Adrenal gland (tissue), 12 donors: Measurements from ENCODE around the gene CILP2. TPM values are rescaled to one million over a fixed set of nuclear protein-coding genes. Genes with fewer than 3 reads are reported as not detected.

Source experiments
- DNase-seq, 7 donors: peaks; one replicate each; pipeline ENCODE4 v3.0.0-alpha.2; 2019 to 2020
- H3K27ac ChIP-seq, 5 donors: fragments of 200-600 bp; sonication (generic) in 4 of 5; 1 replicate in 3 of 5; 2 replicates in 2 of 5; pipeline versions ENCODE4 v1.5.1 to v1.8.0; 2016 to 2020; ENCODE audit warnings: mild to moderate bottlenecking in 1 of 5
- H3K27me3 ChIP-seq: fragments of 200-600 bp; 2 replicates; pipeline ENCODE4 v1.8.0; 2021
- H3K36me3 ChIP-seq, 2 donors: fragments of 200-600 bp; replicated peaks in 1 of 2; 1 replicate in 1 of 2; 2 replicates in 1 of 2; pipeline versions ENCODE4 v1.5.1 to v1.8.0; 2018 to 2022
- H3K4me1 ChIP-seq, 2 donors: fragments of 200-600 bp; replicated peaks in 1 of 2; 1 replicate in 1 of 2; 2 replicates in 1 of 2; pipeline versions ENCODE4 v1.5.1 to v1.8.0; 2018 to 2021
- H3K4me3 ChIP-seq, 4 donors: fragments of 200-600 bp; sonication (generic) in 3 of 4; one replicate each; pipeline ENCODE4 v1.5.1; 2016 to 2018
- H3K9me3 ChIP-seq, 3 donors: fragments of 200-600 bp; sonication (generic) in 1 of 3; replicated peaks in 1 of 3; 1 replicate in 2 of 3; 2 replicates in 1 of 3; pipeline versions ENCODE4 v1.5.1 to v1.8.0; 2016 to 2021
- POLR2A ChIP-seq, 2 donors: fragments of 450-650 bp; IDR thresholded peaks; one replicate each; pipeline ENCODE4 v1.6.1; 2017; ENCODE audit warnings: antibody characterized with exemption in 2 of 2, mild to moderate bottlenecking in 2 of 2, moderate library complexity in 1 of 2
- WGBS, 4 donors: extraction: QIAGEN DNeasy Blood & Tissue Kit in 2 of 4; methylation state at CpG; one replicate each; pipeline versions ENCODE4 v1.1.5 to v1.1.7; 2013 to 2017; 5-methylcytosine and 5-hydroxymethylcytosine counted together
- intact Hi-C, 2 donors: fragments of 100-400 bp; cut with DNase I; formaldehyde crosslinking; loops; one replicate each; pipeline versions ENCODE4 v1.14.1 to v1.15.0; 2022 to 2023
- polyA plus RNA-seq, 3 donors: library from polyadenylated mRNA; stranded (reverse); fragments of 200-250 nt in 2 of 3; fragments of 350-450 nt in 1 of 3; fragmentation: Illumina TruSeq in 1 of 3; extraction: RNeasy Lipid Tissue Mini Kit (QIAGEN cat#74804) in 1 of 3; gene quantifications; one replicate each; pipeline ENCODE4 v1.2.3, GENCODE V29; 2013 to 2014
- total RNA-seq, 9 donors: library from RNA; depleted of rRNA in 4 of 9; stranded (reverse); fragments of >200 nt in 4 of 9; fragments of 120-200 nt in 1 of 9; fragmentation: NEBNext Ultra II Directional in 1 of 9; extraction: Animal tissue kit (Norgen Biotek cat#: 25700) in 1 of 9; gene quantifications; one replicate each; pipeline versions ENCODE4 v1.1.0 to v1.2.4, GENCODE V29; 2013 to 2023
- TF ChIP-seq, protein P1 (sequence below), 6 experiments: fragments of 450-650 bp in 4 of 6; fragments of 200-600 bp in 2 of 6; sonication (generic) in 1 of 6; IDR thresholded peaks; 1 replicate in 5 of 6; 2 replicates in 1 of 6; pipeline versions ENCODE4 v1.5.1 to v1.8.0; 2016 to 2021; ENCODE audit warnings: antibody characterized with exemption in 6 of 6, mild to moderate bottlenecking in 2 of 6, moderate library complexity in 1 of 6
- donor health status: healthy with polysubstance abuse.
- donor health status: Bipolar disorder and iron deficiency.
- donor health status: DM: yes; HTN: yes; CAD: no.
- donor health status: DM: no; HTN: no; CAD: no.
- donor health status: DM: no; HTN: no; CAD: no.
- donor health status: DM: yes; HTN: yes; CAD: no.

CILP2 gene
- total and polyA plus RNA-seq, 12 donors, result 0.13 to 0.43 (median 0.23) TPM; not detected in 8

DNA sequence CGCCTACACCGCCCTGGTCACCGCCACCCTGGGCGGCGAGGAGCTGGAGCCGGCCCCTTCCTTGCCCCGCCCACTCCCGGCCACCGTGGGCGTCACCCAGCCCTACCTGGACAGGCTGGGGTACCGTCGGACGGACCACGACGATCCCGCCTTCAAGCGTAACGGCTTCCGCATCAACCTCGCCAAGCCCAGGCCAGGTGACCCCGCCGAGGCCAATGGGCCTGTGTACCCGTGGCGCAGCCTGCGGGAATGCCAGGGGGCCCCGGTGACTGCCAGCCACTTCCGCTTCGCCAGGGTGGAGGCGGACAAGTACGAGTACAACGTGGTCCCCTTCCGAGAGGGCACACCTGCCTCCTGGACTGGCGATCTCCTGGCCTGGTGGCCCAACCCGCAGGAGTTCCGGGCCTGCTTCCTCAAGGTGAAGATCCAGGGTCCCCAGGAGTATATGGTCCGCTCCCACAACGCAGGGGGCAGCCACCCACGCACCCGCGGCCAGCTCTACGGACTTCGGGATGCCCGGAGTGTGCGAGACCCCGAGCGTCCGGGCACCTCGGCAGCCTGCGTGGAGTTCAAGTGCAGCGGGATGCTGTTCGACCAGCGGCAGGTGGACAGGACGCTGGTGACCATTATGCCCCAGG is 7.0 kb downstream of the CILP2 start:
- H3K27ac ChIP-seq, result no peak overlapping the region
- TF ChIP-seq, protein P1, sequence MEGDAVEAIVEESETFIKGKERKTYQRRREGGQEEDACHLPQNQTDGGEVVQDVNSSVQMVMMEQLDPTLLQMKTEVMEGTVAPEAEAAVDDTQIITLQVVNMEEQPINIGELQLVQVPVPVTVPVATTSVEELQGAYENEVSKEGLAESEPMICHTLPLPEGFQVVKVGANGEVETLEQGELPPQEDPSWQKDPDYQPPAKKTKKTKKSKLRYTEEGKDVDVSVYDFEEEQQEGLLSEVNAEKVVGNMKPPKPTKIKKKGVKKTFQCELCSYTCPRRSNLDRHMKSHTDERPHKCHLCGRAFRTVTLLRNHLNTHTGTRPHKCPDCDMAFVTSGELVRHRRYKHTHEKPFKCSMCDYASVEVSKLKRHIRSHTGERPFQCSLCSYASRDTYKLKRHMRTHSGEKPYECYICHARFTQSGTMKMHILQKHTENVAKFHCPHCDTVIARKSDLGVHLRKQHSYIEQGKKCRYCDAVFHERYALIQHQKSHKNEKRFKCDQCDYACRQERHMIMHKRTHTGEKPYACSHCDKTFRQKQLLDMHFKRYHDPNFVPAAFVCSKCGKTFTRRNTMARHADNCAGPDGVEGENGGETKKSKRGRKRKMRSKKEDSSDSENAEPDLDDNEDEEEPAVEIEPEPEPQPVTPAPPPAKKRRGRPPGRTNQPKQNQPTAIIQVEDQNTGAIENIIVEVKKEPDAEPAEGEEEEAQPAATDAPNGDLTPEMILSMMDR (IDR thresholded peaks at IDR 0.05), result no peak
- TF ChIP-seq POLR2A (IDR thresholded peaks at IDR 0.05), result no peak
- intact Hi-C loops, result no loop called here
- H3K4me3 ChIP-seq, result no peak overlapping the region
- WGBS, 4 donors, result 83 to 96% (median 90%) methylated on average over 25 to 53 of the region's 53 CpGs
- H3K9me3 ChIP-seq, result no peaks in the 10 kb centered on the region
- H3K36me3 ChIP-seq, result no peaks in the 10 kb centered on the region
- DNase-seq, result no peak
- H3K27me3 ChIP-seq, result peaks cover 33% of the 10 kb centered on the region
- peaks cover 0 to 6% of the 10 kb centered on the region in 2 donors for H3K4me1 ChIP-seq

DNA sequence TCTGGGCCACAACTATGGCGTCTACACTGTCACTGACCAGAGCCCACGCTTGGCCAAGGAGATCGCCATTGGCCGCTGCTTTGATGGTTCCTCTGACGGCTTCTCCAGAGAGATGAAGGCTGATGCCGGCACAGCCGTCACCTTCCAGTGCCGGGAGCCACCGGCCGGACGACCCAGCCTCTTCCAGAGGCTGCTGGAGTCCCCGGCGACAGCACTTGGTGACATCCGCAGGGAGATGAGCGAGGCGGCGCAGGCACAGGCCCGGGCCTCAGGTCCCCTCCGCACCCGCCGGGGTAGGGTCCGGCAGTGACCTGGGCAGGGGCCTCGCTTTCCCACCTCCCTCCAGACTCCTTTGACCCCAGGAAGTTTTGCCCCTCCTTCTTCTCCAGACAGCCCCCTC is 7.6 kb downstream of the CILP2 start:
- Histone ChIP-seq H3K36me3 (no peaks in the 10 kb centered on the region), H3K27me3 (peaks cover 30% of the 10 kb centered on the region), H3K9me3 (no peaks in the 10 kb centered on the region), H3K4me1 (peaks cover 0 to 6% of the 10 kb centered on the region in 2 donors), H3K4me3 (no peak overlapping the region), H3K27ac (no peak overlapping the region)
- intact Hi-C loops, result no loop called here
- no peak for TF ChIP-seq POLR2A (IDR thresholded peaks at IDR 0.05)
- TF ChIP-seq, protein P1 (IDR thresholded peaks at IDR 0.05), result no peak
- WGBS, 4 donors, result 89 to 94% (median 92%) methylated on average over 17 to 23 of the region's 23 CpGs
- DNase-seq, result no peak

DNA sequence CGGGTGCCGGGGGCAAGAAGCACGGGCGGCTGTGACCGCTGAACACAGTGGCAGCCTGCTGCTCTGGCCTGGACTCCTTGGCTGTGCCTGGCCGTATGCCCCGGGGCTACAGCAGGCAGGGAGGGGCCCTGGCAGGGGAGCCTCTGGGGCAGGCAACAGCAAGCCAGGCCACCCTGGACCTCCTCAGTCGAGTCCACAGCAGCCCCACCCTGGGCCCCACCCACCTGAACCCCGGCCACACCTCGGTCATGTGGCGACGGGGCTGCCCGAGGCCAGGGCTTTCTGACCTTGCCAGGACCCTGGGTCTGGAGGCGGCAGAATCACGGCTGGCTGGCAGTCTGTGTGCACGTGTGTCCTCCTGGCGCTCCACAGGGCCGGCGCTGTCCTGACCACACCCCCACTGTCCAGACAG is 8.7 kb downstream of the CILP2 start:
- H3K27me3 ChIP-seq, result peaks cover 19% of the 10 kb centered on the region
- WGBS, 4 donors, result 50 to 61% (median 57%) methylated on average over 2 to 19 of the region's 19 CpGs

DNA sequence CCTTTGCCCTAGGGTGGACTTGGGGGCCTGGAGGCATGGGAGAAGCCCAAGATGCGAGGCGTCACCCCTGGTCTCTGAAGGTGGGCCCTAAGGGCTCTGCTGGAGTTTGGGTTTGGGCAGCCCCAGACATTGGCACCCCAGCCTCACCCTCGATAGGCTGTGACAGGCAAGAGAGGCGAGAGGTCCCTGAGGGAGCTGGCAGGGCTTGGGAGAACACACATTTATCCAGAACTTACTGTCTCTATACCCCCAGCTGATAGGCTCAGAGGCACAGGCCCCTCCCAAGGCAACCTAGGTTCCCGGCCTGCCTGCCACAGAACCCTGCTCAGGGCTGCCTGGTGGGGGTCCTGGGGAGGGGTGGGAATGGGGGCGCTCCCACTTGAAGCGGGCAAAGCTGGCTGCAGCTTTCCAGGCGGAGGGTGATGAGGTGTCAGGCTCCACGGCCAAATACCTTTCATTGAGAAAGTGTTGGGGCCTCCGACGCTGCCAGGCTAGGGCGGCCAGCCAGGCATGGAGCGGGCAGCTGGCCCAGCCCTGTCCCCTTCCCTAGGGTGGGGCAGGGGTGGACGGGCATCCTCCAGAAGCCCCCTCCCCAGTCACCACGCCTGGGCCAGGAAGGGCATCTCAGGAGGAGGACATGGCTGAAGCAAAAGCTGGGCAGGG is 9.7 kb downstream of the CILP2 start:
- intact Hi-C loops, result no loop called here
- Histone ChIP-seq H3K4me1 (no peaks in the 10 kb centered on the region), H3K27me3 (peaks cover 9% of the 10 kb centered on the region), H3K4me3 (no peak overlapping the region), H3K9me3 (no peaks in the 10 kb centered on the region), H3K27ac (no peak overlapping the region), H3K36me3 (no peaks in the 10 kb centered on the region)
- TF ChIP-seq, protein P1 (IDR thresholded peaks at IDR 0.05), result no peak
- TF ChIP-seq POLR2A (IDR thresholded peaks at IDR 0.05), result no peak
- 68 to 81% (median 70%) methylated on average over 4 to 15 of the region's 15 CpGs for WGBS, 4 donors
- DNase-seq, result no peak

More for the DNA sequence above, 8.7 kb downstream of the CILP2 start:
- no peaks in the 10 kb centered on the region for H3K36me3 ChIP-seq
- TF ChIP-seq POLR2A (IDR thresholded peaks at IDR 0.05), result no peak
- TF ChIP-seq, protein P1 (IDR thresholded peaks at IDR 0.05), result no peak
- H3K27ac ChIP-seq, result no peak overlapping the region
- no peaks in the 10 kb centered on the region for H3K4me1 ChIP-seq
- H3K4me3 ChIP-seq, result no peak overlapping the region
- no peak for DNase-seq
- intact Hi-C loops, result no loop called here
- no peaks in the 10 kb centered on the region for H3K9me3 ChIP-seq
